Transverse colon (tissue), 4 donors: Measurements from ENCODE around the gene ZNF317.

Experiments
- POLR2A ChIP-seq: fragments of 450-650 bp; IDR thresholded peaks from one replicate; pipeline ENCODE4 v1.6.1; 2016; ENCODE audit warnings: antibody characterized with exemption, mild to moderate bottlenecking, moderate library complexity
- POLR2AphosphoS5 ChIP-seq, 3 donors: sonication (generic); formaldehyde crosslinking; IDR thresholded peaks; one replicate each; pipeline ENCODE4 v1.6.1; 2016; ENCODE audit warnings: antibody characterized with exemption in 3 of 3
- TF ChIP-seq, protein P1 (sequence below), 5 experiments: fragments of 200-600 bp in 3 of 5; fragments of 450-650 bp in 2 of 5; sonication (generic) in 3 of 5; IDR thresholded peaks; 1 replicate in 2 of 5; 2 replicates in 3 of 5; pipeline ENCODE4 v1.5.1; 2016 to 2017; ENCODE audit warnings: antibody characterized with exemption in 5 of 5, inconsistent platforms in 3 of 5, mild to moderate bottlenecking in 2 of 5, moderate library complexity in 1 of 5

- TF ChIP-seq POLR2AphosphoS5 (IDR thresholded peaks at IDR 0.05) (no peak), POLR2A (no peak)
- TF ChIP-seq, protein P1, sequence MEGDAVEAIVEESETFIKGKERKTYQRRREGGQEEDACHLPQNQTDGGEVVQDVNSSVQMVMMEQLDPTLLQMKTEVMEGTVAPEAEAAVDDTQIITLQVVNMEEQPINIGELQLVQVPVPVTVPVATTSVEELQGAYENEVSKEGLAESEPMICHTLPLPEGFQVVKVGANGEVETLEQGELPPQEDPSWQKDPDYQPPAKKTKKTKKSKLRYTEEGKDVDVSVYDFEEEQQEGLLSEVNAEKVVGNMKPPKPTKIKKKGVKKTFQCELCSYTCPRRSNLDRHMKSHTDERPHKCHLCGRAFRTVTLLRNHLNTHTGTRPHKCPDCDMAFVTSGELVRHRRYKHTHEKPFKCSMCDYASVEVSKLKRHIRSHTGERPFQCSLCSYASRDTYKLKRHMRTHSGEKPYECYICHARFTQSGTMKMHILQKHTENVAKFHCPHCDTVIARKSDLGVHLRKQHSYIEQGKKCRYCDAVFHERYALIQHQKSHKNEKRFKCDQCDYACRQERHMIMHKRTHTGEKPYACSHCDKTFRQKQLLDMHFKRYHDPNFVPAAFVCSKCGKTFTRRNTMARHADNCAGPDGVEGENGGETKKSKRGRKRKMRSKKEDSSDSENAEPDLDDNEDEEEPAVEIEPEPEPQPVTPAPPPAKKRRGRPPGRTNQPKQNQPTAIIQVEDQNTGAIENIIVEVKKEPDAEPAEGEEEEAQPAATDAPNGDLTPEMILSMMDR (IDR thresholded peaks at IDR 0.05), result no peak
These were observed 7.8 kb upstream of the ZNF317 start for GRCh38 chr19:9132422-9132821.
